ENCODE results near the gene ADPRS. TPM values are rescaled to one million over a fixed set of nuclear protein-coding genes. Genes with fewer than 3 reads are reported as not detected.

ADPRS gene
- 10 to 100 TPM; 13.3 to 22.6 (median 19.8) TPM for polyA plus RNA-seq

- H3K27ac ChIP-seq (ENCODE audit: low read depth, low read length) = peak within 1 kb of the TSS; percentile 17
- 1% methylated on average over 66 to 84 of the region's 84 CpGs for WGBS, 3 donors
Observed at GRCh38 chr1:36088577-36089392, at the start of gene ADPRS. ADPRS (plus strand) TSS chr1:36088892; CDS start chr1:36088905, 13 bp downstream.

GRCh38 chr1:36040238-36040637 lies 48.5 kb upstream of the ADPRS start:
- H3K27ac ChIP-seq (ENCODE audit: low read depth, low read length) = no peak overlapping the region
- 79 to 93% (median 91%) methylated on average over 2 of the region's 2 CpGs for WGBS, 3 donors

- no peak overlapping the region for H3K27ac ChIP-seq (ENCODE audit: low read depth, low read length)
Observed at GRCh38 chr1:36051821-36052220, 36.9 kb upstream of the ADPRS start.

GRCh38 chr1:36053978-36054377 lies 34.7 kb upstream of the ADPRS start:
- H3K27ac ChIP-seq (ENCODE audit: low read depth, low read length) = no peak overlapping the region

GRCh38 chr1:36055706-36056105 lies 33.0 kb upstream of the ADPRS start:
- WGBS, 3 donors = 57 to 93% (median 62%) methylated on average over 5 of the region's 5 CpGs
- no peak overlapping the region for H3K27ac ChIP-seq (ENCODE audit: low read depth, low read length)

GRCh38 chr1:36062315-36062714 lies 26.4 kb upstream of the ADPRS start:
- WGBS, 3 donors = 97% methylated on average over 1 of the region's 1 CpG
- no peak overlapping the region for H3K27ac ChIP-seq (ENCODE audit: low read depth, low read length)

- no peak overlapping the region for H3K27ac ChIP-seq (ENCODE audit: low read depth, low read length)
Observed at GRCh38 chr1:36067871-36068270, 20.8 kb upstream of the ADPRS start.

- no peak overlapping the region for H3K27ac ChIP-seq (ENCODE audit: low read depth, low read length)
- 82 to 93% (median 90%) methylated on average over 2 of the region's 2 CpGs for WGBS, 3 donors
Observed at GRCh38 chr1:36068866-36069265, 19.8 kb upstream of the ADPRS start.

GRCh38 chr1:36070349-36070748 lies 18.3 kb upstream of the ADPRS start:
- 82 to 88% (median 84%) methylated on average over 2 of the region's 2 CpGs for WGBS, 3 donors
- H3K27ac ChIP-seq (ENCODE audit: low read depth, low read length) = no peak overlapping the region

- no peak overlapping the region for H3K27ac ChIP-seq (ENCODE audit: low read depth, low read length)
- 57 to 64% (median 57%) methylated on average over 4 of the region's 4 CpGs for WGBS, 3 donors
Observed at GRCh38 chr1:36076979-36077573, 11.6 kb upstream of the ADPRS start.

- 67 to 70% (median 69%) methylated on average over 3 of the region's 3 CpGs for WGBS, 3 donors
- H3K27ac ChIP-seq (ENCODE audit: low read depth, low read length) = no peak overlapping the region
Observed at GRCh38 chr1:36080236-36080635, 8.5 kb upstream of the ADPRS start.

GRCh38 chr1:36080801-36081200 lies 7.9 kb upstream of the ADPRS start:
- no peak overlapping the region for H3K27ac ChIP-seq (ENCODE audit: low read depth, low read length)
- WGBS, 3 donors = 77 to 86% (median 84%) methylated on average over 6 of the region's 6 CpGs

GRCh38 chr1:36081926-36082485 lies 6.7 kb upstream of the ADPRS start:
- WGBS, 3 donors = 68 to 80% (median 69%) methylated on average over 3 of the region's 3 CpGs
- no peak overlapping the region for H3K27ac ChIP-seq (ENCODE audit: low read depth, low read length)

GRCh38 chr1:36083219-36083618 lies 5.5 kb upstream of the ADPRS start:
- 88 to 90% (median 88%) methylated on average over 13 of the region's 13 CpGs for WGBS, 3 donors
- H3K27ac ChIP-seq (ENCODE audit: low read depth, low read length) = no peak overlapping the region

GRCh38 chr1:36083635-36084496 lies 4.8 kb upstream of the ADPRS start, which contains the start of gene TEKT2:
TEKT2 (plus strand) TSS chr1:36084094; CDS start chr1:36084922, 828 bp downstream.
- H3K27ac ChIP-seq (ENCODE audit: low read depth, low read length) = no peak within 1 kb of the TSS
- WGBS, 3 donors = 15 to 17% (median 16%) methylated on average over 44 to 57 of the region's 59 CpGs

- 21 to 61% (median 56%) methylated on average over 19 of the region's 19 CpGs for WGBS, 3 donors
- no peak overlapping the region for H3K27ac ChIP-seq (ENCODE audit: low read depth, low read length)
Observed at GRCh38 chr1:36084497-36085115, 4.1 kb upstream of the ADPRS start.

GRCh38 chr1:36085126-36085525 lies 3.6 kb upstream of the ADPRS start:
- no peak overlapping the region for H3K27ac ChIP-seq (ENCODE audit: low read depth, low read length)
- 87 to 93% (median 89%) methylated on average over 9 of the region's 9 CpGs for WGBS, 3 donors

GRCh38 chr1:36085686-36086526 lies 2.8 kb upstream of the ADPRS start:
- H3K27ac ChIP-seq (ENCODE audit: low read depth, low read length) = no peak overlapping the region
- WGBS, 3 donors = 90 to 94% (median 92%) methylated on average over 29 of the region's 29 CpGs
